PFSK-1 (cell line): ENCODE results near the gene DHRS2.

ENCODE experiments used
- FOXP2 ChIP-seq: optimal IDR thresholded peaks from 2 replicates; pipeline ENCODE3; 2011; ENCODE audit warnings: borderline replicate concordance, control low read depth, inconsistent platforms; ENCODE audit not compliant: insufficient read depth; ENCODE audit errors: extremely low read length, extremely low read depth
- POLR2AphosphoS5 ChIP-seq: IDR thresholded peaks from 2 replicates; pipeline ENCODE4 v1.6.1; 2012; ENCODE audit warnings: low read depth, mild to moderate bottlenecking, control low read depth, low read length, moderate library complexity
- SIN3A ChIP-seq: IDR thresholded peaks from 2 replicates; pipeline ENCODE4 v1.6.1; 2012; ENCODE audit warnings: mild to moderate bottlenecking, low read length, moderate library complexity, borderline replicate concordance; ENCODE audit not compliant: insufficient read depth
- TAF1 ChIP-seq: IDR thresholded peaks from 2 replicates; pipeline ENCODE4 v1.6.1; 2012; ENCODE audit warnings: low read length, control low read depth, borderline replicate concordance; ENCODE audit not compliant: insufficient read depth
- TF ChIP-seq, protein P1 (sequence below), 2 experiments: IDR thresholded peaks; 2 replicates each; pipeline versions ENCODE4 v1.6.1 to v1.8.0; 2011 to 2012; ENCODE audit warnings: low read depth in 2 of 2, low read length in 2 of 2, control low read depth in 1 of 2, inconsistent platforms in 1 of 2, mild to moderate bottlenecking in 1 of 2, moderate library complexity in 1 of 2; ENCODE audit not compliant: insufficient read depth in 1 of 2

DHRS2 gene

DNA sequence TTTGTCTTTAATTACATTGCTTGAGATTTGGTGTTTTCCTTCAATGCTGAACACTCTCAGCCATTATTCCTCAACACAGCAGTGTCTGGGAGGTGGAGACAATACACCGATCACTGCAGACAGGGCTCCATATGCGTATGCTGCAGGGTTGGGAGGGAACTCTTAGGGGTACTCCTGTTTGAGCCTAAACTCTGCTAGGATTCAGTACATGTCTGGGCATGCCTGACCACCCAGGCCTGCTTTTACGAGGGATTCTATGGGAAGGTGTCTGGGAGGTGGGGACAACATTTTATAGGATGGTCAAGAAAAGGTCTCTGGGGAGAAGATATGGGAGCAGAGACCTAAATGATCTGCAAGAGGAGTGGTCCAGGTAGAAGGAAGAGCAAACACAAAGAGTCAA lies 34.3 kb downstream of the DHRS2 start:
- TF ChIP-seq SIN3A (no peak), POLR2AphosphoS5 (no peak), TAF1 (no peak), FOXP2 (no peak)
- TF ChIP-seq, protein P1, sequence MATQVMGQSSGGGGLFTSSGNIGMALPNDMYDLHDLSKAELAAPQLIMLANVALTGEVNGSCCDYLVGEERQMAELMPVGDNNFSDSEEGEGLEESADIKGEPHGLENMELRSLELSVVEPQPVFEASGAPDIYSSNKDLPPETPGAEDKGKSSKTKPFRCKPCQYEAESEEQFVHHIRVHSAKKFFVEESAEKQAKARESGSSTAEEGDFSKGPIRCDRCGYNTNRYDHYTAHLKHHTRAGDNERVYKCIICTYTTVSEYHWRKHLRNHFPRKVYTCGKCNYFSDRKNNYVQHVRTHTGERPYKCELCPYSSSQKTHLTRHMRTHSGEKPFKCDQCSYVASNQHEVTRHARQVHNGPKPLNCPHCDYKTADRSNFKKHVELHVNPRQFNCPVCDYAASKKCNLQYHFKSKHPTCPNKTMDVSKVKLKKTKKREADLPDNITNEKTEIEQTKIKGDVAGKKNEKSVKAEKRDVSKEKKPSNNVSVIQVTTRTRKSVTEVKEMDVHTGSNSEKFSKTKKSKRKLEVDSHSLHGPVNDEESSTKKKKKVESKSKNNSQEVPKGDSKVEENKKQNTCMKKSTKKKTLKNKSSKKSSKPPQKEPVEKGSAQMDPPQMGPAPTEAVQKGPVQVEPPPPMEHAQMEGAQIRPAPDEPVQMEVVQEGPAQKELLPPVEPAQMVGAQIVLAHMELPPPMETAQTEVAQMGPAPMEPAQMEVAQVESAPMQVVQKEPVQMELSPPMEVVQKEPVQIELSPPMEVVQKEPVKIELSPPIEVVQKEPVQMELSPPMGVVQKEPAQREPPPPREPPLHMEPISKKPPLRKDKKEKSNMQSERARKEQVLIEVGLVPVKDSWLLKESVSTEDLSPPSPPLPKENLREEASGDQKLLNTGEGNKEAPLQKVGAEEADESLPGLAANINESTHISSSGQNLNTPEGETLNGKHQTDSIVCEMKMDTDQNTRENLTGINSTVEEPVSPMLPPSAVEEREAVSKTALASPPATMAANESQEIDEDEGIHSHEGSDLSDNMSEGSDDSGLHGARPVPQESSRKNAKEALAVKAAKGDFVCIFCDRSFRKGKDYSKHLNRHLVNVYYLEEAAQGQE (IDR thresholded peaks at IDR 0.05; ENCODE audit: insufficient read depth in 1 of 2, low read depth in 2 of 2, low read length in 2 of 2), result no peak

DNA sequence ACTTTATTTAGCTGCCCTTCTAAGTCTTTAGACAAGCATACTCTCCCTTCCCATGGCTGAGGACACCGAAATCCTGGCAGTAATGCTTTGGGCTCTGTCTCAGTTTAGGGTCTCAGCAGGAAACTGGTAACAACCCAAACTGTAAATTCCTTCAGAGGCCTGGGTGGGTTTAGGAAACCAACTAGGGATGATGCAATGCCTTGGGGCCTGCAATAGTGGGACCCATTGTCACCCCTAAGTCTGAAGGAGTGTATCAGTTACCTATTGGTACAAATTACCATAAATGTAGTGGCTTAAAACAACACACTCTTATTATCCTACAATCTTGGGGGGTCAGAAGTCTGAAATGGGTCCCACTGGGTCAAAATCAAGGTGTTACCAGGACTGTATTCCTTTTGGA lies 36.0 kb downstream of the DHRS2 start:
- TF ChIP-seq SIN3A (no peak), FOXP2 (no peak), POLR2AphosphoS5 (no peak), TAF1 (no peak)
- TF ChIP-seq, protein P1 (IDR thresholded peaks at IDR 0.05; ENCODE audit: insufficient read depth in 1 of 2, low read depth in 2 of 2, low read length in 2 of 2), result no peak

DNA sequence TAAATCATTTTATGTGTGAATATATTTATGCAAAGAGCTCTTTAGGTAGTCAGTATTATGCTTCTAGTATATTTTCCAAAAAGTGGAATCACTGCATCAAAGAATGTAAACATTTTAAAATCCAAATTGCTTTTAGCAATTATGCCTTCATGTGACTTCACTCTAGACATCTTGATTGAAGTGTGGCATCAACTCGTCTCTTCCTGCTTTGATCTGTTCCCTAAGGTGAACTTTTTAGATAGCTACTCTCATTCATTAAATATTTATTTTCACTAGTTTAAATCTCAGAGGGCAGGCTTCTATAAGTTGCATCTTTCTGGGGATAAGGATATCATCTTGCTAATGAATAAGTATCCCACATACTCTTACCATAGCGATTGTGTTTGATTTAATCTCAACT lies 39.2 kb downstream of the DHRS2 start:
- TF ChIP-seq, protein P1 (IDR thresholded peaks at IDR 0.05; ENCODE audit: insufficient read depth in 1 of 2, low read depth in 2 of 2, low read length in 2 of 2), result no peak
- TF ChIP-seq POLR2AphosphoS5, result no peak
- no peak for TF ChIP-seq TAF1
- TF ChIP-seq FOXP2, result no peak
- no peak for TF ChIP-seq SIN3A

DNA sequence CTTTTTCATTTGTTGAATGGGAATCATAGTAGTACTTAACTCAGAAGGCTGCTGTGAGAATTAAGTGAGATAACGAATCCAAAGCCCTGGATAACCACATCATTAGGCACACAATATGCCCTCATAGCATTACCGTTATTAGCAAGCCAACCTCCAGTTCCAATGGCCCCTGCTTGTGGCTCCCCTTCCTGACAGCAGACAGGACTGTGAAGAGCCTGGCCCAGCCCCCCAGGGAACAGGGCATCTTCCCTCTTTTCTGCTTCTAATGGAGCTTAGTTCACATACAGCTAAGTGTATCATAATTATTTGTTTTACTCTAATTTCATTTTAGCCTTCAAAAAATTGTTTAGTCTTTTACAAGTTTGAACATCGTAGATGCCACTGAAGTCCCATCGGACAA lies 39.7 kb downstream of the DHRS2 start:
- no peak for TF ChIP-seq TAF1
- no peak for TF ChIP-seq POLR2AphosphoS5
- no peak for TF ChIP-seq FOXP2
- TF ChIP-seq, protein P1 (IDR thresholded peaks at IDR 0.05; ENCODE audit: insufficient read depth in 1 of 2, low read depth in 2 of 2, low read length in 2 of 2), result no peak
- no peak for TF ChIP-seq SIN3A

DNA sequence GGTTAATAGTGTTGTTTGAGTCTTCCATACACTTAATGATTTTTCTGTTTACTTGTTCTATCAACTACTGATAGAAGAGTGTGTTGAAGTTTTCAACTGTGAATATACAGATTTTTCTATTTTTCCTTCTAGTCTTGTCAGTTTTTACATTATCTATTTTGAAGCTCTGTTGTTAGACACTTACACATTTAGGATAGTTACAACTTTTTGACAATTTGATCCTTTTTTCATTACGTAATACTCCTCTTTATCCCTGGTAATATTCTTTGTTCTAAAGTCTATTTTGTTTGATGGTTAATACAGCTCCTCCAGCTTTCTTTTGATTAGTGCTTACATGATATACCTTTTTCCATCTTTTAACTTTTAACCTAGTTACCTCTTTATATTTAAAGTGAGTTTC lies 45.2 kb downstream of the DHRS2 start:
- no peak for TF ChIP-seq SIN3A
- TF ChIP-seq FOXP2, result no peak
- TF ChIP-seq, protein P1 (IDR thresholded peaks at IDR 0.05; ENCODE audit: insufficient read depth in 1 of 2, low read depth in 2 of 2, low read length in 2 of 2), result no peak
- TF ChIP-seq POLR2AphosphoS5, result no peak
- no peak for TF ChIP-seq TAF1
